GM06990 (cell line): ENCODE results near the gene OR51D1.

Experiments used
- DNase-seq: peaks from one replicate; pipeline ENCODE4 v3.0.0-alpha.2; 2011; ENCODE audit not compliant: insufficient read length; ENCODE audit errors: extremely low read depth
- H3K27me3 ChIP-seq: replicated peaks from 2 replicates; pipeline ENCODE4 v1.6.0; 2011; ENCODE audit warnings: low read length; ENCODE audit not compliant: control insufficient read depth, insufficient read depth
- H3K36me3 ChIP-seq: 2 replicates; pipeline ENCODE4 v1.5.1; 2011; ENCODE audit warnings: low read length; ENCODE audit not compliant: control insufficient read depth, insufficient read depth
- H3K4me3 ChIP-seq: replicated peaks from 2 replicates; pipeline ENCODE4 v1.5.1; 2011; ENCODE audit warnings: low read depth, mild to moderate bottlenecking, control low read depth, low read length
- CTCF ChIP-seq: IDR thresholded peaks from 2 replicates; pipeline ENCODE4 v1.5.1; 2011; ENCODE audit warnings: low read length, control low read depth, mild to moderate bottlenecking, inconsistent platforms; ENCODE audit not compliant: insufficient read depth, poor library complexity, severe bottlenecking

Gene OR51D1

GRCh38 chr11:4647766-4648165 lies 10.5 kb downstream of the OR51D1 start:
- DNase-seq, result no peak
- Histone ChIP-seq H3K4me3 (no peak overlapping the region), H3K36me3 (no peaks in the 10 kb centered on the region), H3K27me3 (no peaks in the 10 kb centered on the region; the same call in 1 of the 2 replicates)
- no peak for TF ChIP-seq CTCF

- no peak for DNase-seq
- Histone ChIP-seq H3K36me3 (no peaks in the 10 kb centered on the region), H3K4me3 (no peak overlapping the region), H3K27me3 (no peaks in the 10 kb centered on the region)
- no peak for TF ChIP-seq CTCF
Observed at GRCh38 chr11:4654635-4655369, 17.5 kb downstream of the OR51D1 start.

GRCh38 chr11:4658629-4659445 lies 21.6 kb downstream of the OR51D1 start:
- Histone ChIP-seq H3K36me3 (no peaks in the 10 kb centered on the region), H3K27me3 (no peaks in the 10 kb centered on the region), H3K4me3 (no peak overlapping the region)
- no peak for DNase-seq
- no peak for TF ChIP-seq CTCF

- no peak for TF ChIP-seq CTCF
- Histone ChIP-seq H3K4me3 (no peak overlapping the region), H3K27me3 (no peaks in the 10 kb centered on the region), H3K36me3 (no peaks in the 10 kb centered on the region)
- no peak for DNase-seq
Observed at GRCh38 chr11:4662876-4663275, 25.6 kb downstream of the OR51D1 start.

- Histone ChIP-seq H3K27me3 (no peaks in the 10 kb centered on the region), H3K4me3 (no peak overlapping the region), H3K36me3 (no peaks in the 10 kb centered on the region)
- no peak for DNase-seq
- no peak for TF ChIP-seq CTCF
Observed at GRCh38 chr11:4664183-4664582, 26.9 kb downstream of the OR51D1 start.
